EH (cell line): ENCODE measurements around the gene SLC38A5.
"Not testable (repeated sequence)": the region's sequence is repeated elsewhere in the genome, so short reads cannot be mapped to it uniquely, and the experiment has no call there.

Experiments used
- DNase-seq: peaks from one replicate; pipeline ENCODE4 v3.0.0-alpha.2; 2015; ENCODE audit warnings: low read depth

The SLC38A5 gene

GRCh38 chrX:48470110-48470832 lies at the start of gene SLC38A5:
SLC38A5 (minus strand) TSS chrX:48470260; CDS start chrX:48467924, 2,336 bp downstream.
- no peak for DNase-seq

- not testable (repeated sequence) for DNase-seq
These were observed 49.4 kb upstream of the SLC38A5 start for GRCh38 chrX:48519481-48519880.

- no peak for DNase-seq
These were observed 46.9 kb upstream of the SLC38A5 start for GRCh38 chrX:48516987-48517386.

GRCh38 chrX:48516285-48516684 lies 46.2 kb upstream of the SLC38A5 start:
- DNase-seq, result no peak

- no peak for DNase-seq
These were observed 45.8 kb upstream of the SLC38A5 start for GRCh38 chrX:48515842-48516241.

- DNase-seq, result no peak
These were observed 44.9 kb upstream of the SLC38A5 start for GRCh38 chrX:48514868-48515460.

DNA sequence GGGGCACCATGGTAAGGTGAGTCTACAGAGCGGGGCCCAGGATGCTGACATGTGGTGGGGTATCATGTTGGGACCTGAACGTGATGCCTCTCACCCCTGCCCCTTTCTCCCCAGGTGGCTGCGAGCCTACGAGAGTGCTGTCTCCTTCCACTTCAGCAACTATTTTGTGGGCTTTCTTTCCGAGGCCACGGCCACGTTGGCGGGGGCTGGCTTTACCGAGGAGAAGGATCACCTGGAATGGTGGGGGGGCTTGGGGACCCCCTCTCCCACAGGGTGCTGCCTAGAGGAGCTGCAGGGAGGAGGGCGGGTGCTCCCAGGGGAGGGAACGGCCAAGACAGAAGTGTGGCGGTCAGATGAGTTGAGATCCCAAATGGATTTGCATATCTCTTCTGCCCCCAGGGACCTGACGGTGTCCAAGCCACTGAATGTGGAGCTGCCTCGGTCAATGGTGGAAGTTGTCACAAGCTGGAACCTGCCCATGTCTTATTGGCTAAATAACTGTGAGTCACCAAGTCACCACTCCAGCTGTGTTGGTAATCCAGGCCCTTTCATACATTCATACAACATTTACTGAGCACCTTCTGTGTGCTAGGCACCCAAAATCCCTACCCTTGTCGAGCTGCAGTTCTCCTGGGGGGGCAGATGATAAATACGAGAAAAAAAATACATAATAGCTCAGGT lies 44.2 kb upstream of the SLC38A5 start:
- DNase-seq, result no peak

DNA sequence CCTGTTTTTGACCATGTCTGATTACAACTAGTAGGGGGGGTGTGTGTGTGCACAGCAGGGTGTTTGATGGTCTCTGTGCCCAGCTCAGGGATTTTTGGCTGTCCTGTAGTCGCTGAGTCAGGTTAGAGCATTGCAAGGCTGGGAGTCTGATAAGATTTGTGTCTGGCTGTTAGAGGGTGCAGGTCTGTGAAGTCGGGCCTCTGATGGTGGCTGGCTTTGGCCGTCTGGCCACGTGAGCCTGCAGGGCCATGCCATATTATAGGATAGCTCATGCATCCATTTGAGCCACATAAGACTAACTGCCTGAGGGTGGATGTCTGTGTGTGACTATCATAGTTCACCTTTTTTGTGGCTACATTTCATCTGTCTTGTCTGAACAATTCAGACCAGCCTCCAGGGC lies 43.6 kb upstream of the SLC38A5 start:
- DNase-seq, result no peak

- no peak for DNase-seq
These were observed 42.4 kb upstream of the SLC38A5 start for GRCh38 chrX:48512371-48512935.

- peak; percentile 50 for DNase-seq
These were observed 41.5 kb upstream of the SLC38A5 start for GRCh38 chrX:48511560-48511959.

- DNase-seq, result no peak
These were observed 39.6 kb upstream of the SLC38A5 start for GRCh38 chrX:48509619-48510018.

DNA sequence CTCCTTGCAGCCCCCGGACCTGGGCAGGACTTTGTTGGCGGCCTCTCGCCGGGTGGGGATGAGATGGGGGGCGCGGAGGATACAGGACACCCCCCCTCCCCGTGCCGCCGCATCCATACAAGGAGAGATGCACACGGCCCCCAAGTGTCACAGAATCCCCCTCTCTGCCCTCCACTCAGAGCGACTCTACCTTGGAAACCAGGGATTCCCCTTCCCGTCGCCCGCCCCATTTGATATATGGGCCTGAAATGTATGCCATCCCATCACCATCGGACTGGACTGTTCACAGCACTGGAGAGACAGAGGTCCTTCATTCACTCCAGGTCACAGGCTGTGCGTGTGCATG lies 39.2 kb upstream of the SLC38A5 start:
- DNase-seq, result no peak

GRCh38 chrX:48508400-48509244 lies 38.6 kb upstream of the SLC38A5 start, which contains the start of gene PORCN:
PORCN (plus strand) TSS chrX:48508992; CDS start chrX:48509821, 829 bp downstream.
- DNase-seq, result peak; percentile 73

DNA sequence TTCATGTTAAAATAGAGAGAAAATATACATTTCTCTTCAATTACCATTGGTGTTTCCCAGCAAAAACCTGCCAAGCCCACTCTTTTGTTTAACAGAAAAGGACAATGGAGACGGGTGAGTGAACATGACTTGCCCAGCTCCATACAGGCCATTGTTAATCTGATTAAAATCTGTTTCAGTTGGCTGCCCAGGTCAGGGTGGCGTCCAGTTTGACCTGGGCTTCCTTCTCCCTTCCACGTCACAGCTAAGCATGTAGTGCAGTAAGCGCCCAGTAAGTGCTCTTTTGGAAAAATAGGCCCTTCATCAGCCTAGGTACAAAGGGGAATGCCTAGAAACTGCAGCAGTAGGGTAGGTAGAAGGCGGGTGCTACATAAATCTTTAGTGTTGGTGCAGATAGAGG lies 37.2 kb upstream of the SLC38A5 start:
- DNase-seq, result no peak

GRCh38 chrX:48505481-48505880 lies 35.4 kb upstream of the SLC38A5 start:
- DNase-seq, result no peak

DNA sequence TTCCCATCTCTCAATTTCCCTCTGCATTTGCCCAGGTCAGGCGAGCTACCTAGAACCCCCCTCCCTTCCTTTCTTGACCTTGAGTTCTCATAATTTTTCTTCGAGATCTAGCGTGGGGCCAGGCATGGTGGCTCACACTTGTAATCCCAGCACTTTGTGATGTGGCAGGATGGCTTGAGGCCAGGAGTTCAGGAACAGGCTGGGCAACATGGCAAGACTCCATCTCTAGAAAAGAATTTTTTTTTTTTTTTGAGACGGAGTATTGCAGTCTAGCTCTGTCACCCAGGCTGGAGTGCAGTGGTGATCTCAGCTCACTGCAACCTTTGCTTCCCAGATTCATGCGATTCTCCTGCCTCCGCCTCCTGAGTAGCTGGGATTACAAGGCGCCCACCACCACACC lies 34.2 kb upstream of the SLC38A5 start:
- DNase-seq, result no peak

DNA sequence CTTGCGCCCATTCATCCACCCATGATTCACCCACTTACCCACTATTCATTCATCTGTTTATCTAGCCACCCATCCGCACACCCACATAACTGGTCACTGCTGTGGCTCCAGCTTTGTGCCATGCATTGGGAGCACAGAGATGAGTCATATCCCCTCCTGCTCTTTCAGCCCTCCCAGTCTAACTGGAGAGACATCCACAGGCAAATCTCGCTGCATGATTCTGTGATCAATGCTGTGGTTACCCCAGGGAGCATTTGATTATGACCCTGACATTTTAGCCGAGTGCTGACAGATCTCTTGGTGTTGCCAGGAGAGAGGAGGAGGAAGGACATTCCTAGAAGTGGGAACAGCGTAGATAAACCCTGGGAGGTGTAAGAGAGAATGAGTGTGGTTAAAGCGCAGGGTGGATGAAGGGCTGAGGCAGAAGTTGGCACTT lies 28.3 kb upstream of the SLC38A5 start:
- peak; percentile 82 for DNase-seq

- no peak for DNase-seq
These were observed 27.8 kb upstream of the SLC38A5 start for GRCh38 chrX:48497871-48498270.

DNA sequence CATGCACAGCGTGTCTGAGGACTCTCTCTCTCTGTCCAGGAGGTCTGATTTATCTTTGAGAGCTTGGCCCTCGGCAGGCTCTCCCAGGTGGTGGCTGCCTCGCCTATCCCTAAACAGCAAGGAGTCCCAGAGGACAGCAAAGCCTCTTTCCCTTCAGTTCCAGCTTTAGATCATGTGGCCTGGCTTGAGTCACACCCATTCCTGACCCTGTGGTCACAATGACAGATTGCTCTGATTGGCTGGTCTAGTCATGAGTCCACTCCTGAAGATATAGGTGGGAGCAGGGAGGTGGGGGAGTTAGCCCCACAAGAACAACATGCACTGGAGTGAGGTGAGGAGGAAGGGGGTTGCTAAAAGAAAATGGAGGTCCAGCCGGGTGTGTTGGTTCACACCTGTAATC lies 26.6 kb upstream of the SLC38A5 start:
- DNase-seq, result peak; percentile 31

- DNase-seq, result peak; percentile 29
These were observed 23.9 kb upstream of the SLC38A5 start for GRCh38 chrX:48493890-48494364.

- DNase-seq, result peak; percentile 69
These were observed 22.3 kb upstream of the SLC38A5 start for GRCh38 chrX:48492293-48492910.
